ENCODE data around the gene TCIRG1. TPM values are rescaled to one million over a fixed set of nuclear protein-coding genes. Genes with fewer than 3 reads are reported as not detected.

Gene TCIRG1
- total and polyA plus RNA-seq, 2 of the 13 experiments (the other 11 are each of a cell fraction or from before 2014, with no cell fraction given) = 48.0 to 69.6 TPM

- TF ChIP-seq TEF (CRISPR knock-in tag; IDR thresholded peaks at IDR 0.05) = peak; percentile 66; the same call in 1 of the 2 replicates
- no peak for TF ChIP-seq NRL (CRISPR knock-in tag; IDR thresholded peaks at IDR 0.05; ENCODE audit: borderline replicate concordance)
- peak; percentile 81; the same call in 1 of the 2 replicates for TF ChIP-seq ZNF614 (CRISPR knock-in tag; IDR thresholded peaks at IDR 0.05; ENCODE audit: borderline replicate concordance)
- TF ChIP-seq ZFX (CRISPR knock-in tag; IDR thresholded peaks at IDR 0.05; ENCODE audit: low read depth) = peak; percentile 39; the same call in 1 of the 2 replicates
- TF ChIP-seq ZNF83 (CRISPR knock-in tag; IDR thresholded peaks at IDR 0.05; ENCODE audit: borderline replicate concordance) = no peak
- peak; percentile 54; the same call in 1 of the 2 replicates for TF ChIP-seq LCORL (IDR thresholded peaks at IDR 0.05)
- peak; percentile 85 for TF ChIP-seq LCORL (CRISPR knock-in tag; IDR thresholded peaks at IDR 0.05)
- TF ChIP-seq RFXANK (CRISPR knock-in tag; IDR thresholded peaks at IDR 0.05) = peak; percentile 79
- TF ChIP-seq YEATS2 (CRISPR knock-in tag; IDR thresholded peaks at IDR 0.05; ENCODE audit: borderline replicate concordance) = no peak; the same call in 1 of the 2 replicates
- TF ChIP-seq TBX3 (IDR thresholded peaks at IDR 0.05; ENCODE audit: borderline replicate concordance) = peak; percentile 72
- TF ChIP-seq ZBTB39 (CRISPR knock-in tag; IDR thresholded peaks at IDR 0.05) = peak; percentile 94; the same call in 1 of the 2 replicates
- no peak for TF ChIP-seq FOXM1 (CRISPR knock-in tag; IDR thresholded peaks at IDR 0.05)
- TF ChIP-seq NFE2L2 (IDR thresholded peaks at IDR 0.05; ENCODE audit: low read length) = no peak
- peak; percentile 83; the same call in 1 of the 2 replicates for TF ChIP-seq SMAD3 (CRISPR knock-in tag; IDR thresholded peaks at IDR 0.05)
- TF ChIP-seq TBL1XR1 (IDR thresholded peaks at IDR 0.05; ENCODE audit: borderline replicate concordance, low read length, partially characterized antibody) = peak; percentile 84
- peak; percentile 55; the same call in 1 of the 2 replicates for TF ChIP-seq KMT2B (CRISPR knock-in tag; IDR thresholded peaks at IDR 0.05)
- TF ChIP-seq NFYB (CRISPR knock-in tag; IDR thresholded peaks at IDR 0.05) = no peak
- TF ChIP-seq ARHGAP35 (CRISPR knock-in tag; IDR thresholded peaks at IDR 0.05; ENCODE audit: borderline replicate concordance) = no peak
- TF ChIP-seq FOXA3 (CRISPR knock-in tag; IDR thresholded peaks at IDR 0.05) = peak; percentile 86
- no peak for TF ChIP-seq PRPF4 (IDR thresholded peaks at IDR 0.05; ENCODE audit: low read depth, low read length, poor library complexity, severe bottlenecking)
- TF ChIP-seq SALL1 (CRISPR knock-in tag; IDR thresholded peaks at IDR 0.05) = peak; percentile 96
- peak; percentile 98 for TF ChIP-seq ISL2 (CRISPR knock-in tag; IDR thresholded peaks at IDR 0.05)
- TF ChIP-seq ZNF775 (CRISPR knock-in tag; IDR thresholded peaks at IDR 0.05; ENCODE audit: borderline replicate concordance) = no peak
- no peak for TF ChIP-seq ZNF605 (CRISPR knock-in tag; IDR thresholded peaks at IDR 0.05)
- TF ChIP-seq ZUFSP (CRISPR knock-in tag; IDR thresholded peaks at IDR 0.05; ENCODE audit: borderline replicate concordance) = no peak
- no peak for TF ChIP-seq MXD1 (CRISPR knock-in tag; IDR thresholded peaks at IDR 0.05)
These were observed 60.9 kb downstream of the TCIRG1 start (continued) for GRCh38 chr11:68099474-68100405.

Data from HepG2 (cell line).